Measurements from ENCODE around the gene SLCO2B1. TPM values are rescaled to one million over a fixed set of nuclear protein-coding genes. Genes with fewer than 3 reads are reported as not detected.

Gene SLCO2B1
- total RNA-seq, 1 donor from 2014 or later, result 0.05 TPM

DNA sequence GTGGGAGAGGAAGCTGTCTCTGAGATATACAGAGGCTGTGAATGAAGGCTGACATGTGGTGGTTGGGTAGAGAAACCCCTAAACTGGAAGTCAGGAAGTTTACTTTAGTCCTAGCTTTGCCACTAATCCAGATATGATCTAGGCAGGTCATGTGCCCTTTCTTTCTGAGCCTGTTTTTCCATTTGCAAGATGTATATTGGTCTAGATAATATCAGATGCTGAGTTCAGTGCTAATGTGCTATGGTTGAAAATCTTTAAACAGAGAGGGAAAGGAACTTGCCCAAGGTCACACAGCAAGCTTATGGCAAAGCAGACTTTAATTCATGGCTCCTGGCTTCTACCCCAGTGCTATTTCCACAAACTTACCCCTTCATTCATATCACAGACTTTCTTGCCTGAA is 63.9 kb downstream of the SLCO2B1 start:
- intact Hi-C loops (cut with micrococcal nuclease), result loop anchor here (1.0 kb wide), 1 partner anchor 18 kb away; no protein-coding TSS in a partner anchor

DNA sequence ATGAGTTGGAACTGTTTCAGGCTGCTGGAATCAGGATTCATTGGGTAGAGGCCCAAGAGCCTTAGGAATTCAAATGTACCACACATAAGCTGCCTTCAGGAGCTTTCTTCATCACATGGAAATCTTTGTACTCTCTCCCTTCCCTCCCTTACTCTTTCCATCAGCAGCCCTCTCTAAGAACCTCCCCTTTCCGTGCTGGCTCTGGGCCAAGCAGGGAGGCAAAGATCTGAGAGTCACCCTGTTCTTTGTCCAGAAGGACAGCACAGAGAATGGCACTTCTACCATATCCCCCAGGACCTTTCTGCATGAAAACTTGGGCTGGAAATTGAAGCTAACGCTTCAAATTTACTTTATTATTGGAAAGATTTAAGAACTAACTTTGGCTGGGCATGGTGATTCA is 69.0 kb downstream of the SLCO2B1 start:
- intact Hi-C loops (cut with micrococcal nuclease), result no loop called here

DNA sequence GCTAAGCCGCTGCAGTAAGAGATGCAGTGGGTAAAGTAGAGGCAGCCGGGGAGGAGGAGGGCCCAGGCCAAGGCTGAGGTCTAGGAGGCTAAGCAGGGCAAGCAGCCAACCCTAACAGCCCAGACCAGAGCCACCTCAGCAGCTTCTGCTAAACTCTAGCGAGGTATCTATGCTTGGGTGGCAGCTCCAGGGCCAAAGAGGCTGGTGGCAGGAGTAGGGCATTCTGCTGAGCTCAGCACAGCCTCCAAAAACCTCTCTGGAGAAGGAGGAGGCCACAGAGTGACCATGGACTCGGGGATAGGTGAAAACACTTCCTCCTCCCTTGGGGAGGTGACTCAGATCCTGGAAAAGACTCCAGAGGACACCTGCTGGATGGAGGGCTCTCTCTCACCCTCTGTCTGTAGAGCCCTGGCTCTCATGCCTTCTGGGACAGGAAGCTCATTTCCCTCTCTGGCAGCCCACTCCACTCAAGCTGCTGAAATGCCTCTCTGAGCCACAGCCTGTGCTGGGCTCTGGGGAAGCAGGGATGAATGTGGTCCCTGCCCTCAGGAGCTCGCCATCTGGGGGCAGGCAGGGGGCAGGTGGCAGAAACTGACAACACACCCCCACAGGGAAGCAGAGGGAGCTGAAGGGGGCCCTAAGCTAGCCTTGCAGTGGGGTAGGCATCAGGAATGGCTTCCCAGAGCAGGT is 73.2 kb downstream of the SLCO2B1 start:
- intact Hi-C loops (cut with micrococcal nuclease), result no loop called here

DNA sequence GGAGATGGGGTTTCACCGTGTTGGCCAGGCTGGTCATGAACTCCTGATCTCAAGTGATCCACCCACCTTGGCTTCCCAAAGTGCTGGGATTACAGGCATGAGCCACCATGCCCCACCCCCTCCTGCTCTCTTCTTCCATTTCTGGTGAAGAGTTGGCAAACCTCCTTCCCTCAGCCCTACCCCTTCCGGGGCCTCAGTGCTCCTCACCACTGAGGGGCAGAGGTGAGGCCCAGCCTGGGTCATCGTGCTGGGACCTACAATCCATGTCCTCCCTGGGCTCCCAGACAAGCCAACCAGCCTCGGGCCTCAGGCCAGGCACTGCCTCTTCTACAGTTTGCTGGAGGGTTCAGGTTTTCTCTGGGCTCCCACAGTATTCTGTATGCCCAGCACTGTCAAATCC is 74.9 kb downstream of the SLCO2B1 start:
- intact Hi-C loops (cut with micrococcal nuclease), result no loop called here

DNA sequence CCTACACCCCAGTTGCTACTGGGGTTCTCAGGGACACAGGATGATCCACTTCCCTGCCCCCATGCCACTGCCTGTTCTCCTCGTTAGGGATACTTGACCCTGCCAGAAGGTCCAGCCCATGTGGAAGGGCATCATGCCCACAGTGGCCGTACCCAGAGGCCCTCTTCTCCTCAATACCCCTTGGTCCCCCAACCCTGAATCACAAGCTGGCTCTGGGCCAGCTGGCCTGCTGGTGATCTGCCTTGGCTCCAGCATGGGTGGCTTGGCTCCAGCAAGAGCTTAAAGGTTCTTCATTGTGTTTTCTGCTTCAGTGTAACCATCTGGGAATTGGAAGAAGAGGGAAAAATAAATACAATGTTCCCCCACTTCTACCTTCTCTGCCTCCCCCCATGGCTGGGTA is 78.6 kb downstream of the SLCO2B1 start:
- intact Hi-C loops (cut with micrococcal nuclease), result no loop called here

DNA sequence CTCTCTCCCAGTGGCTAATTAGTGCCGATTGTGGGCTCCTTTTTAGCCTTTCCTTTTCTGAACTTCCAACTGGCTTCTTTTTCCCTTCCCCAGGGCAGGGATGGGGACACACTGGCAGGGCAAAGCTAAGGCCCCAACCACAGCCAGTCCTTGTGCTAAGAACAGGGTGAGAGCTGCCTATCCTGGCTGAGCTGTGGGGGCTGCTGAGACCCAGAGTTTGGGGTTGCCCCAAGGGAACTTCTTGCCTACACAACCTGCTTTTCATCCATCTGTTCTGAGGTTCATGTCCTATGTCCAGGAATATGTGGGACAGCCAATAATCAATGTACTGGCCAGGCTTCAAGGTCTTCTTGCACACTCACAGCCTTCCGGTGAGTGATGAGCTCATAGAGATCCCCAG is 79.7 kb downstream of the SLCO2B1 start:
- intact Hi-C loops (cut with micrococcal nuclease), result no loop called here

DNA sequence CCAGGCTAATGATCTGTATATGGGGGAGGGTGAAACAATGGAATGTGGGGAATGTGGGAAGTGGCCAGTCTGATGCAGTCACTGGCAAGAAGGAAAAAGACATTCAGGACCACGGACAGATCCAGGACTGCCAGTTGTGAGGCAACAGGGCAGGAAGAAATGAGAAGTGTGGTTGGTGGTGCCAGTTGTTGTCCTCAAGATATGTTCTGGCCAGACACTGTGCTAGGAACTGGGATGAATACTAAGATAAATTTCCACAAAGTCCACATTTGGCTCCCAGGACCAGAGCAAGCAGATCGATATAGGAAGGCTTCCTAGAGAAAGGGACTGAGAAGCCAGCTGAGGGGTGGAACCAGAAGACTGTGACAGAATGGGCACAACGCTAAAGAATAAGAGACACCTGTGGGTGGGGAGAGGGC is 82.9 kb downstream of the SLCO2B1 start:
- intact Hi-C loops (cut with micrococcal nuclease), result loop anchor here (1.0 kb wide), 1 partner anchor 19 kb away; no protein-coding TSS in a partner anchor

GRCh38 chr11:75236062-75236461 is 85.2 kb downstream of the SLCO2B1 start:
- intact Hi-C loops (cut with micrococcal nuclease), result no loop called here

- intact Hi-C loops (cut with micrococcal nuclease), result no loop called here
These were observed 86.1 kb downstream of the SLCO2B1 start for GRCh38 chr11:75237050-75237449.

DNA sequence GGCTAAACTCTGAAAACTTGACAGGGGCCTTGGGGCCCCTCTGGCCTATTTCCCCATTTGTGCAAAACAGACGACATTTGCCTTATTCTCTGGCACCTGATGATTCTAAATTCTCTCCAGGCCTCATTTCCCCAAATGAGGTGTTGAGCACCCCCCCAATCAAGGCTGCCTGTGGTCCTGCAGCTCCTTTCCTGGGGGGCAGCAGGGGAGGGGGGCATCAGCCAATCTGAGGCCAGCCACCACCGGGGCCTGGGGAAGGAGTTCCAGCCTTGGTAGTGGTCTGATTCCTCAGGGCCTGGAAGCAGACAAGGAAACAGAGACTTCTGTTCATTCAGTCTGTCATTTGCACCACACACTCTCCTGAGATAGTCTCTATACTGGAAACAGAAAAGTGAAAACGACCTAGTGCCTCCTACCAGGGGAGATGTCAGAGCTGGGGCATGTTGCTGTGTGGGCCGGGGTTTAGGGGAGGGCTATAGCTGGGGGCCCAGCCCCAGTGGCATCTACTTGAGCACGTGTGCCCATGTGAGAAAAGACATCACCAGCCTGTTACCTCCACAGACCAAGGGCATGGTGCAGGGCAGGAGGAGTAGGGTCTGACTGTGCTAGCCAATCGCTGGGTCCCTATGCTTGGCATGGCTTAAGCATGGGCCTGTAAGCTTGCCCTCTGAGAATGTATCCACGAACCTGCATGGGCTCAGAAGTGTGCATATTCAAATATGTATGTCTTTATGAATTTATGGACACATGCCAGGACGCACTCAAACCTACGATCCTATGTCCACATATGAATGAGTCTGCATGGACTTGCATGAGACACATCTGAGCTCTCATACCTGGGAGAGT is 87.9 kb downstream of the SLCO2B1 start:
- intact Hi-C loops (cut with micrococcal nuclease), result no loop called here

GRCh38 chr11:75239531-75240290 is 88.8 kb downstream of the SLCO2B1 start:
- intact Hi-C loops (cut with micrococcal nuclease), result loop anchor here (2.0 to 5.0 kb wide), 3 partner anchors 32 to 491 kb away; partner anchors contain the start of genes RNF169, SPCS2 and XRRA1

- intact Hi-C loops (cut with micrococcal nuclease), result loop anchor here (1.0 to 5.0 kb wide), 4 partner anchors 33 to 492 kb away; partner anchors contain the start of genes RNF169, SPCS2 and XRRA1
These were observed 89.6 kb downstream of the SLCO2B1 start, which contains the start of gene TPBGL for GRCh38 chr11:75240311-75241035. TPBGL (plus strand) TSS chr11:75240774; CDS start chr11:75241050, 276 bp downstream.

GRCh38 chr11:75241036-75241905 is 90.4 kb downstream of the SLCO2B1 start:
- intact Hi-C loops (cut with micrococcal nuclease), result loop anchor here (1.0 to 5.0 kb wide), 4 partner anchors 34 to 492 kb away; partner anchors contain the start of genes RNF169, SPCS2 and XRRA1

GRCh38 chr11:75241906-75242644 is 91.2 kb downstream of the SLCO2B1 start:
- intact Hi-C loops (cut with micrococcal nuclease), result loop anchor here (1.0 to 5.0 kb wide), 4 partner anchors 35 to 493 kb away; partner anchors contain the start of genes RNF169, SPCS2 and XRRA1

DNA sequence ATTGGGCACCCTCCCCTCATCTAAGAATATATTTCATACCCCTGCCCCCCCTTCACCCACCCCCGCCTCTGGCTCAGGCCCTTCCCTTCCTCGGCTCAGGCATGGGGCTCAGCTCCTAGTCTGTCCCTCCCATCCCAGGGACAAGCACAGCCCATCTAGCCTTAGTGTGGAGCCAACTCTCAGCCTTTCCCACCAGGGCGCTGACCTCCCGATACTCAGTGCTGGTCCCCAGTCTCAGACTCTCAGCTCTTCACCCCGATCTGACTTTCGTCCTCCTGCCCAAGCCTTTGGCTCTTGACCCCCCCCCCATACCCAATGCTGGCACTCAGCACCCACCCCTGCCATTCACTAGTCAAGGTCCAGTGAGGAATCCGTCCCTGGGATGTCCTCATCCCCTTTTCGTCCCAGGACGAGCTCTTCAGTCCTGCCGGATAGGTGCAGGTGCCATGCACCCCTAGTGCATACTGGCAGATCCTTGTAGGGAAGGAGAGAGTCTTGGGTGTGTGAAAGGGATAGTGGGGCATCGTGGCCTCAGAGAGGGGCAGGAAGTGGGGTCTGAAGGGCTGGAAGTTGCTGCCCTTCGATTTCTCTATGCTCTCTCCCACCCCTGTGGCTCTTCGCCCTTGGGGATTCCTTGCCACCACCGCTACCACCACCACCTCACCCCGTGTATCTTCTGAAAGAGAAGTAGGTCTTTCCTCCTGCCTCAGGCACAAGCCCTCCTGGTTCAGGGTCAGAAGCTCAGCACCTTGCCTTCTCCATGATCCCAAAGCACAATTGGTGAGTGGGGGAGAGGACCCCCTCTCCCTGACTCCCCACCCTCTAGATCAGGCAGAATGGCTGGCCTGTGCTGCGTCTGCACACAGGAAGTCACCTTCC is 92.1 kb downstream of the SLCO2B1 start:
- intact Hi-C loops (cut with micrococcal nuclease), result loop anchor here (5.0 kb wide), 2 partner anchors 36 to 296 kb away; partner anchors contain the start of genes SPCS2 and XRRA1

GRCh38 chr11:75244052-75244814 is 93.3 kb downstream of the SLCO2B1 start:
- intact Hi-C loops (cut with micrococcal nuclease), result loop anchor here (5.0 kb wide), 2 partner anchors 37 to 297 kb away; partner anchors contain the start of genes SPCS2 and XRRA1
